ENCODE data around the gene APOOL.

The APOOL gene

DNA sequence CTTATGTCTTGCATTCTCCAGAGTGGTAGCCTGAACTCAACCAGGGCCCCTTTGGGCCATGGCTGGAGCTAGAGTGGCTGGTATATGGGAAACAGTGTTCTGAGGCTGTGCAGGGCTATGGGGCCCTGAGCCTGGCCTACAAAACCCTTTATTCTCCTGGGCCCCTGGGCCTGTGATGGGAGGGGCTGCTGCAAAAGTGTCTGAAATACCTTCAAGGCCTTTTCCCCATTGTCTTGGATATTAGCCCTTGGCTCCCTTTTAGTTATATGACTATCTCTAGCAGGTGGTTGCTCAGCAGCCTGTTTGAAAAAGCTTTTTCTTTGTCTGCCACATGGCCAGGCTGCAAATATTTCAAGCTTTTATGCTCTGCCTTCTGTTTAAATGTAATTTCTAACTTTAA is 22.5 kb downstream of the APOOL start:
- ChIA-PET POLR2A (ENCODE audit: low non-redundant PET) (no interaction called here), CTCF (no interaction called here)
- TF ChIP-seq, protein P1, sequence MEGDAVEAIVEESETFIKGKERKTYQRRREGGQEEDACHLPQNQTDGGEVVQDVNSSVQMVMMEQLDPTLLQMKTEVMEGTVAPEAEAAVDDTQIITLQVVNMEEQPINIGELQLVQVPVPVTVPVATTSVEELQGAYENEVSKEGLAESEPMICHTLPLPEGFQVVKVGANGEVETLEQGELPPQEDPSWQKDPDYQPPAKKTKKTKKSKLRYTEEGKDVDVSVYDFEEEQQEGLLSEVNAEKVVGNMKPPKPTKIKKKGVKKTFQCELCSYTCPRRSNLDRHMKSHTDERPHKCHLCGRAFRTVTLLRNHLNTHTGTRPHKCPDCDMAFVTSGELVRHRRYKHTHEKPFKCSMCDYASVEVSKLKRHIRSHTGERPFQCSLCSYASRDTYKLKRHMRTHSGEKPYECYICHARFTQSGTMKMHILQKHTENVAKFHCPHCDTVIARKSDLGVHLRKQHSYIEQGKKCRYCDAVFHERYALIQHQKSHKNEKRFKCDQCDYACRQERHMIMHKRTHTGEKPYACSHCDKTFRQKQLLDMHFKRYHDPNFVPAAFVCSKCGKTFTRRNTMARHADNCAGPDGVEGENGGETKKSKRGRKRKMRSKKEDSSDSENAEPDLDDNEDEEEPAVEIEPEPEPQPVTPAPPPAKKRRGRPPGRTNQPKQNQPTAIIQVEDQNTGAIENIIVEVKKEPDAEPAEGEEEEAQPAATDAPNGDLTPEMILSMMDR (conservative IDR thresholded peaks at IDR 0.05; ENCODE audit: low read depth) = no peak
- no peak overlapping the region for H3K27ac ChIP-seq
- DNase-seq (ENCODE audit: low spot score) = no peak

DNA sequence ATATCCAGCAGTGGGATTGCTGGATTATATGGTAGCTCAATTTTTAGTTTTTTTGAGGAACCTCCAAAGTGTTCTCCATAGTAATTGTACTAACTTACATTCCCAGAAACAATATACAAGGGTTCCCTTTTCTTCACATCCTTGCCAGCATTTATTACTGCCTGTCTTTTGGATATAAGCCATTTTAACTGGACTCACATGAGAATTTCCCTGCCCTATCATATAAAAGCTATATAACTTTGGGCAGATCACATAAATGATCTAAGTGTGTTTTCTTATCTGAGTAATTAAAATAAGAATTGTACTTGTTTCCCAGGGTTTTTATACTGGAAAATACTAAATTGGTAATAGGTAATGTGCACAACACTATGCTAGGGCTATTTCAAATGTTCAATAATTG is 25.4 kb downstream of the APOOL start:
- ChIA-PET CTCF (no interaction called here), POLR2A (ENCODE audit: low non-redundant PET) (no interaction called here)
- H3K27ac ChIP-seq = no peak overlapping the region
- TF ChIP-seq, protein P1 (conservative IDR thresholded peaks at IDR 0.05; ENCODE audit: low read depth) = no peak
- no peak for DNase-seq (ENCODE audit: low spot score)

DNA sequence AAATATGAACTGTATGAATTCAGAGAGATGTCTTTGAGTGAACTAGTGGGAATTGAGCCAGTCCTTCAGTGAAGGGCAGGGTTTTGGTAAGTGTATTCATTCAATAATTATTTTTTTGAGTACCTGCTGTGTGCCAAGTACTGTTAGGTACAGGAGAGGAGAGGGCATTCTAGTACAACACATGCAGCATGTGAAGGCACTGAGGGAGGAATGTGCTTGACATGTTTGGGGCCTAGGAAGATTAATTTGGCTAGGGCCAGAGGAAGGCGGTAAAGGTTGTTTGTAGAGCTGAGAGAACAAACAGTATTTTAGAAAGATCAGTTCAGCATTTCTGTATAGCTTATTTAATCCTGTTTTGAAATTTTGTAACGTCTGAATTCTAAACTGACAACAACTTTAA is 27.8 kb downstream of the APOOL start:
- no peak for DNase-seq (ENCODE audit: low spot score)
- CTCF ChIA-PET = no interaction called here
- no peak overlapping the region for H3K27ac ChIP-seq
- POLR2A ChIA-PET (ENCODE audit: low non-redundant PET) = no interaction called here
- TF ChIP-seq, protein P1 (conservative IDR thresholded peaks at IDR 0.05; ENCODE audit: low read depth) = no peak

DNA sequence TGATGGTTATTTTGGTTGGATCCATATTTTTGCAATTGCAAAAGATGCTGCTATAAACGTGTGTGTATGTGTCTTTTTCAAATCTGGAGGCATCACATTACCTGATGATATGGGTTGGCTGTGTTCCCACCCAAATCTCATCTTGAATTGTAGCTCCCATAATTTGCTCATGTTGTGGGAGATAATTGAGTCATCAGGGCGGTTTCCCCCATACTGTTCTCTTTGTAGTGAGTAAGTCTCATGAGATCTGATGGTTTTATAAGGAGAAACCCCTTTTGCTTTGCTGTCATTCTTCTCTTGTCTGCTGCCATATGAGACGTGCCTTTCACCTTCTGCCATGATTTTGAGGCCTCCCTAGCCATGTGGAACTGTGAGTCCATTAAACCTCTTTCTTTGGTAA is 33.4 kb downstream of the APOOL start:
- no peak for DNase-seq (ENCODE audit: low spot score)
- H3K27ac ChIP-seq = no peak overlapping the region
- TF ChIP-seq, protein P1 (conservative IDR thresholded peaks at IDR 0.05; ENCODE audit: low read depth) = no peak
- POLR2A ChIA-PET (ENCODE audit: low non-redundant PET) = no interaction called here
- CTCF ChIA-PET = no interaction called here

DNA sequence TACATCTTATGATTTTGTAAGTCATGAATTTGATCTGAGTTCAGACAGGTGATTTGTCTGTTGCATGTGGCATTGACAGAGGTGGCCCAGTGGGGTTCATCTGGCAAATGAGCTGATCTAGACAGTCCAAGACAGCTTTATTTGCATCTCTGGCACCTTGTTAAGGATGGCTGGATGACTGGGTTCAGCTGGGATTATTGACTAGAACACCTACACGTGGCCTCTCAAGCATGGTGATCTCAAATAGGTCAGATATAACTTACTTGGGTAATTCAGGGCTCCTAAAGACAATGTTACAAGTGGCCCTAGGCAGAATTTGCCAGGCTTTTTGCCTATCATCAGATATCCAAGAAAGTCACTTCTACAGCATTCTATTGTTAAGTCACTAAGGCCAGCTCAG is 48.0 kb downstream of the APOOL start:
- TF ChIP-seq, protein P1 (conservative IDR thresholded peaks at IDR 0.05; ENCODE audit: low read depth) = no peak
- ChIA-PET CTCF (interaction anchor here (0.5 kb wide), 1 partner anchor 1837 kb away, joined by 10 read pairs; no protein-coding TSS in a partner anchor), POLR2A (ENCODE audit: low non-redundant PET) (no interaction called here)
- H3K27ac ChIP-seq = no peak overlapping the region
- DNase-seq (ENCODE audit: low spot score) = no peak

DNA sequence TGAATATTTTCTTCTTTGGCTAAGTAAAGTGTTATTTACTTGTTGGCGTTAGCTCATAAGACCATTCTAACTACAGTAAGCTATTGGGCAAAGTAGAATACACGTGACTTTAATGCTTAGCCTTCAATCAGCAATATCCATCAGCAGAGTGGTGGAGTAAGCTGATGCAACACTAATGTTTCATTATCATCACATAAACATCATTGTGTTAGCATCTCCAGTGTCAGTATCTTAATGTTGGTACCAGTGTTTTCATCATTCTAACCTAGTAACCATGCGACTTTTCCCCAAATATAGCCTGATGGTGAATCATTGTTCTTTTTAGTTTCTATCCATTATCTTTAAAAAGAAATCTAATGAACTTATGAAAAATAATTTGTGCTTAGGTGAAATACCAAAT is 48.5 kb downstream of the APOOL start:
- ChIA-PET POLR2A (ENCODE audit: low non-redundant PET) (no interaction called here), CTCF (interaction anchor here (0.5 kb wide), 1 partner anchor 1838 kb away, joined by 10 read pairs; no protein-coding TSS in a partner anchor)
- TF ChIP-seq, protein P1 (conservative IDR thresholded peaks at IDR 0.05; ENCODE audit: low read depth) = no peak
- peak; percentile 0 for DNase-seq (ENCODE audit: low spot score)
- H3K27ac ChIP-seq = no peak overlapping the region

All from RWPE1 (cell line).